Dendritic cell treated with granulocyte-macrophage colony-stimulating factor and Interleukin-4, amounts not matched to agents 40 ng/mL and 50 ng/mL, for 4 days (primary cell): Measurements from ENCODE around the gene VASH2.

Experiments
- H3K27ac Mint-ChIP-seq: one replicate; pipeline ENCODE4 v1.8.0; 2022; ENCODE audit warnings: mild to moderate bottlenecking, mixed read lengths
- H3K27me3 Mint-ChIP-seq: one replicate; pipeline ENCODE4 v1.8.0; 2022; ENCODE audit warnings: mild to moderate bottlenecking, mixed read lengths
- H3K36me3 Mint-ChIP-seq: one replicate; pipeline ENCODE4 v1.8.0; 2022; ENCODE audit warnings: low read depth, mixed read lengths
- H3K4me1 Mint-ChIP-seq: one replicate; pipeline ENCODE4 v1.8.0; 2022; ENCODE audit warnings: low read depth, mixed read lengths
- H3K4me3 Mint-ChIP-seq: one replicate; pipeline ENCODE4 v1.8.0; 2022; ENCODE audit warnings: mild to moderate bottlenecking, moderate library complexity, mixed read lengths
- H3K9me3 Mint-ChIP-seq: one replicate; pipeline ENCODE4 v1.8.0; 2022; ENCODE audit warnings: mixed read lengths
- intact Hi-C: fragments of 100-400 bp; cut with micrococcal nuclease; formaldehyde crosslinking; loops from one replicate; pipeline ENCODE4 v1.15.0; 2022

Gene VASH2

DNA sequence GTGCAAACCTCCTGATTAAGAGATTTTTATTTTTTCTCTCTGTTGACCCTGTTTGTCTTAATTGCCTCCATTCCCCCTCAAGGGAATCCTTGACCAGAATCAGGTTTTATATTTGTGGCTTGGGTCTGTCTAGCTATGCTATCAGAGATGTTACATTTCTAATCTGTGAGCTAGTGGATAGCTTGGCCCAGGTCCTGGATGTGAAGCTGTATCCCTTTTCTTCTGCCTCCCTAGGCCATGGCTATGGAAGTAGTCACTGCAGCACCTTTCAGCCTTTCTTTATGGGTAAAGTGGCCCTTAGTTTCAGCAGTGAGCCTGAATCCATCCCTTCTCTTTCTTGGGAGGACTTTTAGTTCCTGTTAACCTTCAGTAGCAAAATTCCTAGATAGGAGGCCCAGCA lies 82.3 kb downstream of the VASH2 start:
- H3K36me3 Mint-ChIP-seq = no peaks in the 10 kb centered on the region
- intact Hi-C loops = no loop called here
- no peaks in the 10 kb centered on the region for H3K4me1 Mint-ChIP-seq

DNA sequence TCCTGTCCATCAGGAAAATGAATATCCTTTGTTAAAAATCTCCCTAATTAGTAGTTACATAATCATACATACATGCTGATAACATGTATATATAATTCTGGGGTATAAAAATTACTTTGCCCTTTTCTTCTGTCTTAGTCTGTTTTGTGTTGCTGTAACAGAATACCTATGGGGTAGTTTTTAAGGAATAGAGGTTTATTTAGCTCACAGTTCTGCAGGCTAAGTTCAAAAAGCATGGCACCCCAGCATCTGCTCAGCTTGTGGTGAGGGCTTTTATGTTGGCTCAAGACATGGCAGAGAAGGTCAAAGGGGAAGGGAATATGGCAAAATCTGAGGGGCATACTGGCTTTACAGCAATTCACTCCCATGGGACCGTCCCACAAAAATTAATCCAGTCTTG lies 84.4 kb downstream of the VASH2 start:
- no peak overlapping the region for H3K27ac Mint-ChIP-seq
- H3K4me1 Mint-ChIP-seq = no peaks in the 10 kb centered on the region
- no peaks in the 10 kb centered on the region for H3K9me3 Mint-ChIP-seq
- no peaks in the 10 kb centered on the region for H3K36me3 Mint-ChIP-seq
- H3K27me3 Mint-ChIP-seq = peaks cover 7% of the 10 kb centered on the region
- intact Hi-C loops = no loop called here
- no peak overlapping the region for H3K4me3 Mint-ChIP-seq

More for the DNA sequence above, 82.3 kb downstream of the VASH2 start:
- Mint-ChIP-seq H3K27ac (no peak overlapping the region), H3K9me3 (no peaks in the 10 kb centered on the region), H3K27me3 (peaks cover 8% of the 10 kb centered on the region), H3K4me3 (no peak overlapping the region)

DNA sequence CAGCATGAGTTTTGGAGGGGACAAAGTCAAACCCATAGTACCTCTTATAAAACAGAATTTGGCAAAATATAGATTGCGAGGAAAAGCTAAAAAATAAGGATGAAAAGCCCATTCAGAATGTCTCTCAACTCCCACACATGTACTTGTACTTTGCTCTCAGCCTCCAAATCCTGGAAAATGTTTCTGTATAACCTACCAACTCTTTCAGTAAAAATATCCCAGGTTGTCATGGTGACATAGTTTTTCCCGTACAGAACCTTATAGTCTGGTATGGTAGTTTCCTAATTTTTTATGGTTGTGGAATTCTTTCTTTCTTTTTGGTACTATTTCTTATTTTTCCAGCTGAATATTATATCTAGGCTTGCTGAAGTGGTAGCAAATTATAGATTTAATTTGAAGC lies 85.2 kb downstream of the VASH2 start:
- no peaks in the 10 kb centered on the region for H3K4me1 Mint-ChIP-seq
- no peak overlapping the region for H3K4me3 Mint-ChIP-seq
- H3K9me3 Mint-ChIP-seq = no peaks in the 10 kb centered on the region
- peaks cover 7% of the 10 kb centered on the region for H3K27me3 Mint-ChIP-seq
- no peaks in the 10 kb centered on the region for H3K36me3 Mint-ChIP-seq
- no peak overlapping the region for H3K27ac Mint-ChIP-seq
- intact Hi-C loops = no loop called here
